ENCODE results near the gene MCOLN1. TPM values are rescaled to one million over a fixed set of nuclear protein-coding genes. Genes with fewer than 3 reads are reported as not detected.
A peak's percentile ranks its signal among the peaks of the same experiment; 100 is the strongest.

MCOLN1 gene
- total and polyA plus RNA-seq, 9 of the 15 experiments (the other 6 are each of a cell fraction or from before 2014, with no cell fraction given), result 0.25 to 15.4 (median 7.1) TPM

- TF ChIP-seq MGA (IDR thresholded peaks at IDR 0.05) (no peak; the same call in 1 of the 2 replicates), ZNF263 (CRISPR knock-in tag; IDR thresholded peaks at IDR 0.05; ENCODE audit: borderline replicate concordance) (no peak), VEZF1 (CRISPR knock-in tag; IDR thresholded peaks at IDR 0.05) (peak; percentile 81), FOXK2 (conservative IDR thresholded peaks at IDR 0.05 in 1 of 2, IDR thresholded peaks at IDR 0.05 in 1 of 2; ENCODE audit: low read depth in 2 of 2) (peak in 1 of 2 experiments; percentile 28; a peak in 1 of 4 replicates), ZBTB33 (CRISPR knock-in tag; IDR thresholded peaks at IDR 0.05) (no peak), CBX2 (IDR thresholded peaks at IDR 0.05; ENCODE audit: insufficient read depth, low read length, poor library complexity, severe bottlenecking) (no peak), RBFOX2 (IDR thresholded peaks at IDR 0.05; ENCODE audit: low read depth, low read length) (peak; percentile 56), ZNF695 (CRISPR knock-in tag; IDR thresholded peaks at IDR 0.05) (no peak)
Measured at GRCh38 chr19:7515645-7516151, 6.7 kb upstream of the MCOLN1 start, which contains the start of gene ZNF358 (continued).

Measured in K562 (cell line).